Upper lobe of left lung (tissue), 6 donors: ENCODE data around the gene MADD. TPM values are rescaled to one million over a fixed set of nuclear protein-coding genes. Genes with fewer than 3 reads are reported as not detected.
A peak's percentile ranks its signal among the peaks of the same experiment; 100 is the strongest.

Experiments
- ATAC-seq, 2 donors: fragments of 200-7000 bp; cut with Tn5 transposase; one replicate each; pipeline ENCODE4 v1.9.1; 2022; ENCODE audit warnings: mild to moderate bottlenecking in 2 of 2, moderate library complexity in 2 of 2; ENCODE audit not compliant: low FRiP score in 2 of 2
- DNase-seq, 2 donors: peaks; one replicate each; pipeline ENCODE4 v3.0.0-alpha.2; 2019 to 2020
- H3K27ac ChIP-seq, 4 donors: fragments of 200-600 bp; sonication (generic); one replicate each; pipeline ENCODE4 v1.5.1; 2016 to 2019
- H3K27me3 ChIP-seq, 4 donors: fragments of 200-600 bp; sonication (generic); one replicate each; pipeline ENCODE4 v1.5.1; 2017 to 2019
- H3K36me3 ChIP-seq, 4 donors: fragments of 200-600 bp; sonication (generic); one replicate each; pipeline ENCODE4 v1.5.1; 2016 to 2019
- H3K4me1 ChIP-seq, 4 donors: fragments of 200-600 bp; sonication (generic); one replicate each; pipeline ENCODE4 v1.5.1; 2018 to 2019
- H3K4me3 ChIP-seq, 4 donors: fragments of 200-600 bp; sonication (generic); one replicate each; pipeline ENCODE4 v1.5.1; 2017 to 2019; ENCODE audit warnings: mild to moderate bottlenecking in 2 of 4, moderate library complexity in 1 of 4
- H3K9me3 ChIP-seq, 4 donors: fragments of 200-600 bp; sonication (generic); one replicate each; pipeline ENCODE4 v1.5.1; 2018 to 2019
- EP300 ChIP-seq, 4 donors: sonication (generic); formaldehyde crosslinking; IDR thresholded peaks; one replicate each; pipeline ENCODE4 v1.5.1; 2017; ENCODE audit warnings: antibody characterized with exemption in 4 of 4, control low read depth in 2 of 4
- POLR2A ChIP-seq, 4 donors: fragments of 450-650 bp; IDR thresholded peaks; one replicate each; pipeline ENCODE4 v1.5.1; 2016 to 2017; ENCODE audit warnings: antibody characterized with exemption in 4 of 4, mild to moderate bottlenecking in 2 of 4
- POLR2AphosphoS5 ChIP-seq, 2 donors: sonication (generic); formaldehyde crosslinking; IDR thresholded peaks; one replicate each; pipeline ENCODE4 v1.5.1; 2017; ENCODE audit warnings: antibody characterized with exemption in 2 of 2
- WGBS, 2 donors: methylation state at CpG; one replicate each; pipeline ENCODE4 v1.1.5; 2017 to 2018; 5-methylcytosine and 5-hydroxymethylcytosine counted together
- total RNA-seq, 6 donors: library from RNA; depleted of rRNA in 4 of 6; stranded (reverse); fragments of >200 nt in 4 of 6; gene quantifications; one replicate each; pipeline versions ENCODE4 v1.1.0 to v1.2.1, GENCODE V29; 2016 to 2021
- TF ChIP-seq, protein P1 (sequence below), 6 experiments: fragments of 450-650 bp in 4 of 6; fragments of 200-600 bp in 2 of 6; sonication (generic) in 2 of 6; IDR thresholded peaks; one replicate each; pipeline ENCODE4 v1.5.1; 2016 to 2019; ENCODE audit warnings: antibody characterized with exemption in 6 of 6
- donor health status: DM: no; HTN: no; CAD: no; lungs with moderate emphysema.
- donor health status: DM: no; HTN: yes; CAD: no; lungs with severe emphysema.

MADD gene
- total RNA-seq, 6 donors from 2014 or later = 39.6 to 129 (median 47.9) TPM

DNA sequence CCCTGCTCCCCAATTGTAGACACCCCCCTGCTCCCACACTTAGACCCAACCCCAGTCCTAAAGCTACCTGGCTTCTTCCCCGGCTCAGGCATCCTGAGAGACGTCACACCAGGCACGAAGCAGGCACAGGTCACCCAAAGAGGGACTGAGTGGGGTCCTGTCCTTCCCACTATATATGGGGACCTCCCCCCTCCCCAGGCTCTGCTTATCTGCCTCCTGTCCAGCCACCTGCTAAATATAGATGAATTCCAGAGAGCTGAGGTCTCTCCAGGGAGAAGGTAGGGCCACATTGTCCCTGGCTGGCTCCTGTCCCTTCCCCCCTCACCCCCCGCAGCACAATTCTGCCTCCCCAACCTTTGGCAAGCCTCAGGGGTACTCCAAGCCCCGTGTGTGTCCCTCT, 82.6 kb downstream of the MADD start, which contains the start of gene MYBPC3:
MYBPC3 (minus strand) TSS at position 147 of the 400 bp plus-strand sequence; CDS start at position 92, 55 bp downstream.
- ATAC-seq (no peak), DNase-seq (no peak)
- no peak for TF ChIP-seq POLR2A (IDR thresholded peaks at IDR 0.05)
- TF ChIP-seq POLR2AphosphoS5 (IDR thresholded peaks at IDR 0.05) = no peak
- no peak for TF ChIP-seq EP300 (IDR thresholded peaks at IDR 0.05)
- no peaks in the 10 kb centered on the region for H3K27me3 ChIP-seq
- H3K36me3 ChIP-seq = no peaks in the 10 kb centered on the region
- H3K27ac ChIP-seq = no peak within 1 kb of the TSS
- peaks cover 3 to 11% (median 5%) of the 10 kb centered on the region in 4 donors for H3K4me1 ChIP-seq
- 78 to 85% methylated on average over 4 to 5 of the region's 5 CpGs for WGBS, 2 donors
- H3K4me3 ChIP-seq = no peak within 1 kb of the TSS
- H3K9me3 ChIP-seq = no peaks in the 10 kb centered on the region

- Histone ChIP-seq H3K27ac (peak overlapping the region in 1 of 4 donors; percentile 81), H3K9me3 (no peaks in the 10 kb centered on the region), H3K36me3 (no peaks in the 10 kb centered on the region), H3K27me3 (no peaks in the 10 kb centered on the region), H3K4me3 (no peak overlapping the region), H3K4me1 (peaks cover 3 to 11% (median 5%) of the 10 kb centered on the region in 4 donors)
- TF ChIP-seq POLR2AphosphoS5 (IDR thresholded peaks at IDR 0.05) (no peak), POLR2A (IDR thresholded peaks at IDR 0.05) (no peak)
- 88% methylated on average over 14 to 15 of the region's 15 CpGs for WGBS, 2 donors
- ATAC-seq (no peak), DNase-seq (no peak)
These were observed 84.2 kb downstream of the MADD start for GRCh38 chr11:47353978-47354774.

DNA sequence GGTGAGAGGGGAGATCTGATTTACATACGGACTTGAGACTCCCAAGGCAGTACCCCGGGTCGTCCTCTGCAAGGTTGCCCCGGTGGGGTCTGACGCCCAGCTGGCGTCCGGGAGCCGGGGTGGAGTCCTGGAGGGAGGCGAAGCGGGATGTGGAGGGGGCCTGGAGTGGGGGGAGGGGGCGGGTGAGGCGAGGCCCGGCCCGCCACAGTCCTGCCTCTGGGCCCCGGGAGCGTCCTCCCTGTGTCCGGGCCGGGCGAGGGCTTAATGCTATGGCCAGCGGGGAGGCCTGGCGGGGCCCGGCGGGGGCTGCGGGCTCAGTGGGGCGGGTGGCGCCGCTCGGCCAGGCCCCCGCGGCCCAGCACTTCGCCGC, 85.0 kb downstream of the MADD start:
- H3K27ac ChIP-seq = peak overlapping the region in 2 of 4 donors; percentile 31 to 81
- 30 to 50% methylated on average over 12 to 32 of the region's 32 CpGs for WGBS, 2 donors
- H3K27me3 ChIP-seq = no peaks in the 10 kb centered on the region
- H3K4me1 ChIP-seq = peaks cover 3 to 11% (median 5%) of the 10 kb centered on the region in 4 donors
- DNase-seq = no peak
- H3K9me3 ChIP-seq = no peaks in the 10 kb centered on the region
- H3K4me3 ChIP-seq = peak overlapping the region; percentile 22 to 56 (median 46)
- H3K36me3 ChIP-seq = no peaks in the 10 kb centered on the region
- peak in 1 of 2 donors; percentile 50 for ATAC-seq
- no peak for TF ChIP-seq POLR2AphosphoS5 (IDR thresholded peaks at IDR 0.05)
- TF ChIP-seq, protein P1, sequence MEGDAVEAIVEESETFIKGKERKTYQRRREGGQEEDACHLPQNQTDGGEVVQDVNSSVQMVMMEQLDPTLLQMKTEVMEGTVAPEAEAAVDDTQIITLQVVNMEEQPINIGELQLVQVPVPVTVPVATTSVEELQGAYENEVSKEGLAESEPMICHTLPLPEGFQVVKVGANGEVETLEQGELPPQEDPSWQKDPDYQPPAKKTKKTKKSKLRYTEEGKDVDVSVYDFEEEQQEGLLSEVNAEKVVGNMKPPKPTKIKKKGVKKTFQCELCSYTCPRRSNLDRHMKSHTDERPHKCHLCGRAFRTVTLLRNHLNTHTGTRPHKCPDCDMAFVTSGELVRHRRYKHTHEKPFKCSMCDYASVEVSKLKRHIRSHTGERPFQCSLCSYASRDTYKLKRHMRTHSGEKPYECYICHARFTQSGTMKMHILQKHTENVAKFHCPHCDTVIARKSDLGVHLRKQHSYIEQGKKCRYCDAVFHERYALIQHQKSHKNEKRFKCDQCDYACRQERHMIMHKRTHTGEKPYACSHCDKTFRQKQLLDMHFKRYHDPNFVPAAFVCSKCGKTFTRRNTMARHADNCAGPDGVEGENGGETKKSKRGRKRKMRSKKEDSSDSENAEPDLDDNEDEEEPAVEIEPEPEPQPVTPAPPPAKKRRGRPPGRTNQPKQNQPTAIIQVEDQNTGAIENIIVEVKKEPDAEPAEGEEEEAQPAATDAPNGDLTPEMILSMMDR (IDR thresholded peaks at IDR 0.05) = no peak

DNA sequence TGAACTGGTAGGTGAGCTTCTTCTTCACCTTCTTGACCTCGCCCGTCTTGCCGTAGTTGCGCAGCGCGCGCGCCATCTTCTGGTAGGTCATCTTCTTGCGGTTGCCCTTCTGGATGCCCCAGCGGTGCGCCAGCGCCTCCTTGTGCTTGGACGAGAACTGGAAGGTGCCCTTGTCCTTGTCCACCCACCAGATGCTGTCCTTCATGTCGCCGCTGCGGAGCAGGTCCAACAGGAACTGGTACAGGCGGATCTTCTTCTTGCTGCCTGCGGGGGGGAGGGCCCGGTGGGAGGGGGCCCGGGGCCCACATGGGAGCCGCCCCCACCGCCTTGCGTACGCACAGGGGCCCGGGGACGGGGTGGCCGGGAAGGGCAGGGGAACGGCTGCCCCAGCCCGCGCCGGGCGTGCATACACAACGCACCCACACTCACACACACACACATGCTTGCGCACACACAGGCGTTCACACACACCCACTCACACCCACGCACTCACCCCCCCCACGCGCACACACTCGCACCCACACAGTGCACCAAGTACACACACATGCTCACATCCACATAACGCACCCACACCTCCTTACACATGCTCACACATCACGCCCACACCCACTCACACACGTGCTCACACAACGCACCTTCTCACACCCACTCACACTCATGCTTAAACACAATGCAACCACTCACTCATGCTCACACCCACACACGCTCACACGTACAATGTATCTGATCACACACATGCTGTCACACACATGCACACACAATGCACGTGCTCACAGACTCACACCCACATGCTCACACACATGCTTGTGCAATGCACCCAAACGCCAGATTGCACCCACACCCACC, 85.6 kb downstream of the MADD start:
- no peaks in the 10 kb centered on the region for H3K27me3 ChIP-seq
- TF ChIP-seq EP300 (IDR thresholded peaks at IDR 0.05) (no peak), POLR2A (IDR thresholded peaks at IDR 0.05) (no peak), POLR2AphosphoS5 (IDR thresholded peaks at IDR 0.05) (peak; percentile 47 to 48)
- TF ChIP-seq, protein P1 (IDR thresholded peaks at IDR 0.05) = peak; percentile 82 to 97 (median 94)
- ATAC-seq = peak; percentile 80 to 91
- 33 to 50% methylated on average over 26 to 47 of the region's 47 CpGs for WGBS, 2 donors
- H3K36me3 ChIP-seq = no peaks in the 10 kb centered on the region
- peak overlapping the region in 2 of 4 donors; percentile 31 to 81 for H3K27ac ChIP-seq
- peaks cover 3 to 11% (median 5%) of the 10 kb centered on the region in 4 donors for H3K4me1 ChIP-seq
- H3K9me3 ChIP-seq = no peaks in the 10 kb centered on the region
- peak overlapping the region; percentile 22 to 56 (median 46) for H3K4me3 ChIP-seq
- DNase-seq = peak; percentile 94

- H3K9me3 ChIP-seq = no peaks in the 10 kb centered on the region
- no peaks in the 10 kb centered on the region for H3K27me3 ChIP-seq
- H3K27ac ChIP-seq = no peak overlapping the region
- H3K4me1 ChIP-seq = peaks cover 3 to 11% (median 5%) of the 10 kb centered on the region in 4 donors
- DNase-seq (no peak), ATAC-seq (no peak)
- WGBS, 2 donors = 85 to 88% methylated on average over 9 of the region's 9 CpGs
- no peak for TF ChIP-seq POLR2AphosphoS5 (IDR thresholded peaks at IDR 0.05)
- no peak for TF ChIP-seq EP300 (IDR thresholded peaks at IDR 0.05)
- TF ChIP-seq POLR2A (IDR thresholded peaks at IDR 0.05) = no peak
- TF ChIP-seq, protein P1 (IDR thresholded peaks at IDR 0.05) = no peak
- H3K4me3 ChIP-seq = no peak overlapping the region
- H3K36me3 ChIP-seq = no peaks in the 10 kb centered on the region
These were observed 86.4 kb downstream of the MADD start for GRCh38 chr11:47356129-47356997.
